Stimulated activated naive CD8-positive, alpha-beta T cell treated with anti-CD3 and anti-CD28 coated beads, Interleukin-15, Interleukin-2, amounts not matched to agents 100 ng/mL and 50 ng/mL, for 24 hours (primary cell): ENCODE data around the gene KLK11.

Source experiments
- H3K27ac Mint-ChIP-seq: one replicate; pipeline ENCODE4 v1.8.0; 2021; ENCODE audit warnings: mild to moderate bottlenecking, mixed read lengths
- H3K27me3 Mint-ChIP-seq: one replicate; pipeline ENCODE4 v1.8.0; 2021; ENCODE audit warnings: mixed read lengths
- H3K36me3 Mint-ChIP-seq: one replicate; pipeline ENCODE4 v1.8.0; 2021; ENCODE audit warnings: low read depth, mixed read lengths
- H3K4me1 Mint-ChIP-seq: one replicate; pipeline ENCODE4 v1.8.0; 2021; ENCODE audit warnings: low read depth, mixed read lengths
- H3K4me3 Mint-ChIP-seq: one replicate; pipeline ENCODE4 v1.8.0; 2021; ENCODE audit warnings: mild to moderate bottlenecking, mixed read lengths
- H3K9me3 Mint-ChIP-seq: one replicate; pipeline ENCODE4 v1.8.0; 2021; ENCODE audit warnings: mixed read lengths

Gene KLK11

GRCh38 chr19:51026554-51026831, at the start of gene KLK11:
Gene KLK11, minus strand, starts transcription at chr19:51026616. Its CDS starts 985 bp downstream, at chr19:51025631.
- Mint-ChIP-seq H3K27me3 (peaks cover 25% of the 10 kb centered on the region), H3K4me1 (no peaks in the 10 kb centered on the region), H3K27ac (no peak within 1 kb of the TSS), H3K9me3 (no peaks in the 10 kb centered on the region), H3K4me3 (no peak within 1 kb of the TSS), H3K36me3 (no peaks in the 10 kb centered on the region)

- no peak overlapping the region for H3K4me3 Mint-ChIP-seq
- H3K27ac Mint-ChIP-seq, result no peak overlapping the region
- no peaks in the 10 kb centered on the region for H3K4me1 Mint-ChIP-seq
- H3K9me3 Mint-ChIP-seq, result peaks cover 7% of the 10 kb centered on the region
- H3K27me3 Mint-ChIP-seq, result no peaks in the 10 kb centered on the region
- no peaks in the 10 kb centered on the region for H3K36me3 Mint-ChIP-seq
These were observed 49.6 kb upstream of the KLK11 start for GRCh38 chr19:51075998-51076397.

- peaks cover 7% of the 10 kb centered on the region for H3K9me3 Mint-ChIP-seq
- no peaks in the 10 kb centered on the region for H3K4me1 Mint-ChIP-seq
- no peak overlapping the region for H3K27ac Mint-ChIP-seq
- H3K4me3 Mint-ChIP-seq, result no peak overlapping the region
- peaks cover 20% of the 10 kb centered on the region for H3K27me3 Mint-ChIP-seq
- no peaks in the 10 kb centered on the region for H3K36me3 Mint-ChIP-seq
These were observed 44.6 kb upstream of the KLK11 start for GRCh38 chr19:51071095-51071405.

GRCh38 chr19:51070334-51071094, 44.1 kb upstream of the KLK11 start:
- Mint-ChIP-seq H3K9me3 (peaks cover 7% of the 10 kb centered on the region), H3K27me3 (peaks cover 24% of the 10 kb centered on the region), H3K36me3 (no peaks in the 10 kb centered on the region), H3K27ac (no peak overlapping the region), H3K4me3 (no peak overlapping the region), H3K4me1 (no peaks in the 10 kb centered on the region)

GRCh38 chr19:51066393-51067186, 40.2 kb upstream of the KLK11 start:
- Mint-ChIP-seq H3K4me1 (peaks cover 3% of the 10 kb centered on the region), H3K4me3 (no peak overlapping the region), H3K27ac (no peak overlapping the region), H3K36me3 (no peaks in the 10 kb centered on the region), H3K27me3 (peaks cover 49% of the 10 kb centered on the region), H3K9me3 (peaks cover under 1% of the 10 kb centered on the region)

- Mint-ChIP-seq H3K27ac (no peak overlapping the region), H3K4me1 (peaks cover 3% of the 10 kb centered on the region), H3K36me3 (no peaks in the 10 kb centered on the region), H3K27me3 (peaks cover 54% of the 10 kb centered on the region), H3K4me3 (peak overlapping the region; percentile 10), H3K9me3 (peaks cover 5% of the 10 kb centered on the region)
These were observed 39.0 kb upstream of the KLK11 start for GRCh38 chr19:51065221-51065960.

- Mint-ChIP-seq H3K27ac (no peak within 1 kb of the TSS), H3K4me1 (peaks cover 3% of the 10 kb centered on the region), H3K4me3 (peak within 1 kb of the TSS; percentile 10), H3K9me3 (peaks cover 5% of the 10 kb centered on the region), H3K27me3 (peaks cover 54% of the 10 kb centered on the region), H3K36me3 (no peaks in the 10 kb centered on the region)
These were observed 38.3 kb upstream of the KLK11 start, which contains the start of gene KLK13 for GRCh38 chr19:51064534-51065220. Gene KLK13, minus strand, starts transcription at chr19:51065092. Its CDS starts 25 bp downstream, at chr19:51065067.

GRCh38 chr19:51063664-51064063, 37.2 kb upstream of the KLK11 start:
- H3K27me3 Mint-ChIP-seq, result peaks cover 54% of the 10 kb centered on the region
- H3K4me1 Mint-ChIP-seq, result peaks cover 3% of the 10 kb centered on the region
- no peak overlapping the region for H3K27ac Mint-ChIP-seq
- no peak overlapping the region for H3K4me3 Mint-ChIP-seq
- no peaks in the 10 kb centered on the region for H3K36me3 Mint-ChIP-seq
- H3K9me3 Mint-ChIP-seq, result peaks cover 5% of the 10 kb centered on the region

GRCh38 chr19:51060973-51061372, 34.6 kb upstream of the KLK11 start:
- Mint-ChIP-seq H3K27ac (no peak overlapping the region), H3K27me3 (peaks cover 40% of the 10 kb centered on the region), H3K9me3 (peaks cover 5% of the 10 kb centered on the region), H3K36me3 (no peaks in the 10 kb centered on the region), H3K4me1 (peaks cover 3% of the 10 kb centered on the region), H3K4me3 (no peak overlapping the region)

GRCh38 chr19:51060336-51060735, 33.9 kb upstream of the KLK11 start:
- H3K9me3 Mint-ChIP-seq, result peaks cover 5% of the 10 kb centered on the region
- H3K36me3 Mint-ChIP-seq, result no peaks in the 10 kb centered on the region
- peaks cover 40% of the 10 kb centered on the region for H3K27me3 Mint-ChIP-seq
- H3K27ac Mint-ChIP-seq, result no peak overlapping the region
- no peak overlapping the region for H3K4me3 Mint-ChIP-seq
- peaks cover 3% of the 10 kb centered on the region for H3K4me1 Mint-ChIP-seq

- H3K4me1 Mint-ChIP-seq, result no peaks in the 10 kb centered on the region
- no peaks in the 10 kb centered on the region for H3K36me3 Mint-ChIP-seq
- peaks cover 5% of the 10 kb centered on the region for H3K9me3 Mint-ChIP-seq
- H3K27me3 Mint-ChIP-seq, result peaks cover 39% of the 10 kb centered on the region
- H3K4me3 Mint-ChIP-seq, result no peak overlapping the region
- no peak overlapping the region for H3K27ac Mint-ChIP-seq
These were observed 33.3 kb upstream of the KLK11 start for GRCh38 chr19:51059715-51060114.

GRCh38 chr19:51055866-51056265, 29.4 kb upstream of the KLK11 start:
- Mint-ChIP-seq H3K36me3 (no peaks in the 10 kb centered on the region), H3K27ac (no peak overlapping the region), H3K27me3 (peaks cover 27% of the 10 kb centered on the region), H3K9me3 (no peaks in the 10 kb centered on the region), H3K4me3 (no peak overlapping the region), H3K4me1 (no peaks in the 10 kb centered on the region)

- H3K36me3 Mint-ChIP-seq, result no peaks in the 10 kb centered on the region
- peaks cover 25% of the 10 kb centered on the region for H3K27me3 Mint-ChIP-seq
- H3K4me3 Mint-ChIP-seq, result no peak overlapping the region
- H3K4me1 Mint-ChIP-seq, result no peaks in the 10 kb centered on the region
- H3K9me3 Mint-ChIP-seq, result no peaks in the 10 kb centered on the region
- no peak overlapping the region for H3K27ac Mint-ChIP-seq
These were observed 20.6 kb upstream of the KLK11 start for GRCh38 chr19:51047031-51047335.

GRCh38 chr19:51044327-51044726, 17.9 kb upstream of the KLK11 start:
- Mint-ChIP-seq H3K9me3 (no peaks in the 10 kb centered on the region), H3K27ac (no peak overlapping the region), H3K4me3 (no peak overlapping the region), H3K27me3 (peaks cover 17% of the 10 kb centered on the region), H3K4me1 (no peaks in the 10 kb centered on the region), H3K36me3 (no peaks in the 10 kb centered on the region)

- Mint-ChIP-seq H3K9me3 (no peaks in the 10 kb centered on the region), H3K4me1 (no peaks in the 10 kb centered on the region), H3K27ac (no peak overlapping the region), H3K4me3 (no peak overlapping the region), H3K36me3 (no peaks in the 10 kb centered on the region), H3K27me3 (peaks cover 17% of the 10 kb centered on the region)
These were observed 17.1 kb upstream of the KLK11 start for GRCh38 chr19:51043497-51043896.
